ENCODE results near the gene DUSP28.

DNA sequence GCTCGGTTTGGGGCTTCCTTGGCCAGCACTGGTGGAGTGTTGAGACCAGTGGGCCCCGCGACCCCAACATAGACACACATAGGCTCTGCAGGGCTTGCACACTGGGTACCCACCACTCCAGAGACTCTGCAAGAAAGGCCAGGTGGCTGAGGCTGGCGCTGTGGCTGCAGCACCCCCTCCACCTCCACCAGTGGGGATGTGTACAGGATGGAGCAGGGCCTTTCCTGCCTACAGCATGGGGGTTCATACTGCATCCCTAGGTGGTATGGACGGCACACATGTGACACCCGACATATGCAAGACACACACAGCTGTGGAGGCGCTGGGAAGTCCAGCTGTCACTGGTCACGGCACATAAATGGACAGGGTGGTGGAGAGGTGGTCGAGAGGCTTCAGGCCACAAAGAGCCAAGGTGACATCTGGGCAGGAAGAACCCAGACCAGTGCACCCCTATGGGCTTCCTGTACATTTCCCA lies 9.4 kb downstream of the DUSP28 start:
- TF ChIP-seq CTCF (IDR thresholded peaks at IDR 0.05) = no peak
- no peak for TF ChIP-seq EZH2 (IDR thresholded peaks at IDR 0.05; ENCODE audit: borderline replicate concordance, insufficient read depth, low read depth, low read length, poor library complexity, severe bottlenecking)

All from B cell (primary cell).